Peyer's patch (tissue), 4 donors: ENCODE data around the gene HNF1A. TPM values are rescaled to one million over a fixed set of nuclear protein-coding genes. Genes with fewer than 3 reads are reported as not detected.

Experiments
- DNase-seq, 3 donors: peaks; one replicate each; pipeline ENCODE4 v3.0.0-alpha.2; 2017 to 2019
- H3K27ac ChIP-seq, 4 donors: fragments of 200-600 bp; sonication (generic); one replicate each; pipeline ENCODE4 v1.5.1; 2016 to 2019
- H3K27me3 ChIP-seq, 2 donors: fragments of 200-600 bp; sonication (generic); one replicate each; pipeline ENCODE4 v1.5.1; 2019
- H3K36me3 ChIP-seq, 3 donors: fragments of 200-600 bp; sonication (generic); one replicate each; pipeline ENCODE4 v1.5.1; 2016 to 2019
- H3K4me1 ChIP-seq, 4 donors: fragments of 200-600 bp; sonication (generic); one replicate each; pipeline ENCODE4 v1.5.1; 2016 to 2019
- H3K4me3 ChIP-seq, 4 donors: fragments of 200-600 bp; sonication (generic); 1 replicate in 3 of 4; 2 replicates in 1 of 4; pipeline ENCODE4 v1.5.1; 2016 to 2019; ENCODE audit warnings: mild to moderate bottlenecking in 1 of 4
- H3K9me3 ChIP-seq, 4 donors: fragments of 200-600 bp; sonication (generic); one replicate each; pipeline ENCODE4 v1.5.1; 2016 to 2019; ENCODE audit warnings: mild to moderate bottlenecking in 1 of 4
- POLR2A ChIP-seq, 2 donors: fragments of 450-650 bp; IDR thresholded peaks; one replicate each; pipeline ENCODE4 v1.5.1; 2017; ENCODE audit warnings: antibody characterized with exemption in 2 of 2, mild to moderate bottlenecking in 2 of 2, moderate library complexity in 2 of 2
- total RNA-seq, 4 donors: library from RNA; depleted of rRNA; stranded (reverse); fragments of >200 nt; gene quantifications; one replicate each; pipeline ENCODE4 v1.1.0, GENCODE V29; 2016
- TF ChIP-seq, protein P1 (sequence below), 6 experiments: fragments of 450-650 bp in 4 of 6; fragments of 200-600 bp in 2 of 6; sonication (generic) in 1 of 6; IDR thresholded peaks; one replicate each; pipeline ENCODE4 v1.5.1; 2017 to 2019; ENCODE audit warnings: antibody characterized with exemption in 6 of 6, mild to moderate bottlenecking in 3 of 6, moderate library complexity in 1 of 6

HNF1A gene
- total RNA-seq, 4 donors from 2014 or later = 15.7 to 93.6 (median 57.0) TPM

DNA sequence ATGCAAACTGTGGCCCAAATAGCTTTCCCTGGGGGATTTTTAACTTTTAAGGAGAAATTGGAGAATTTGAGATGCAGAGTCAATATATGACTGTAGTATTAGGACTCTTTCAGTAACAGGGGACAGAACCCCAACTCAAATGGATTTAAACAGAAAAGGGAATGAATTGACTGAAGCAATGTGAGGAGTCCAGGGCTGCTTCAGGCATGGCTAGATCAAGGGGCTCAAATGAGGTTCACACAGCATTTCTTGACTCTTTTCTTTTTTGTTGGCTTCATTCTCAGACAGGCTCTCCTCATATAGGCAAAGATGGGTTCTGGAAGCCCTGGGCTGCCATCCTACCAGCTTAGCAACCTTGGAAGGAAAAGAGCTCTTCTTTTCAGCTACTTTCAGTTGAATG, 13.6 kb downstream of the HNF1A start:
- Histone ChIP-seq H3K9me3 (no peaks in the 10 kb centered on the region), H3K4me3 (no peak overlapping the region), H3K27me3 (no peaks in the 10 kb centered on the region), H3K27ac (no peak overlapping the region), H3K36me3 (peaks cover 0 to 49% (median 0%) of the 10 kb centered on the region in 3 donors), H3K4me1 (no peaks in the 10 kb centered on the region)
- DNase-seq = no peak
- TF ChIP-seq, protein P1, sequence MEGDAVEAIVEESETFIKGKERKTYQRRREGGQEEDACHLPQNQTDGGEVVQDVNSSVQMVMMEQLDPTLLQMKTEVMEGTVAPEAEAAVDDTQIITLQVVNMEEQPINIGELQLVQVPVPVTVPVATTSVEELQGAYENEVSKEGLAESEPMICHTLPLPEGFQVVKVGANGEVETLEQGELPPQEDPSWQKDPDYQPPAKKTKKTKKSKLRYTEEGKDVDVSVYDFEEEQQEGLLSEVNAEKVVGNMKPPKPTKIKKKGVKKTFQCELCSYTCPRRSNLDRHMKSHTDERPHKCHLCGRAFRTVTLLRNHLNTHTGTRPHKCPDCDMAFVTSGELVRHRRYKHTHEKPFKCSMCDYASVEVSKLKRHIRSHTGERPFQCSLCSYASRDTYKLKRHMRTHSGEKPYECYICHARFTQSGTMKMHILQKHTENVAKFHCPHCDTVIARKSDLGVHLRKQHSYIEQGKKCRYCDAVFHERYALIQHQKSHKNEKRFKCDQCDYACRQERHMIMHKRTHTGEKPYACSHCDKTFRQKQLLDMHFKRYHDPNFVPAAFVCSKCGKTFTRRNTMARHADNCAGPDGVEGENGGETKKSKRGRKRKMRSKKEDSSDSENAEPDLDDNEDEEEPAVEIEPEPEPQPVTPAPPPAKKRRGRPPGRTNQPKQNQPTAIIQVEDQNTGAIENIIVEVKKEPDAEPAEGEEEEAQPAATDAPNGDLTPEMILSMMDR (IDR thresholded peaks at IDR 0.05) = no peak
- no peak for TF ChIP-seq POLR2A (IDR thresholded peaks at IDR 0.05)

DNA sequence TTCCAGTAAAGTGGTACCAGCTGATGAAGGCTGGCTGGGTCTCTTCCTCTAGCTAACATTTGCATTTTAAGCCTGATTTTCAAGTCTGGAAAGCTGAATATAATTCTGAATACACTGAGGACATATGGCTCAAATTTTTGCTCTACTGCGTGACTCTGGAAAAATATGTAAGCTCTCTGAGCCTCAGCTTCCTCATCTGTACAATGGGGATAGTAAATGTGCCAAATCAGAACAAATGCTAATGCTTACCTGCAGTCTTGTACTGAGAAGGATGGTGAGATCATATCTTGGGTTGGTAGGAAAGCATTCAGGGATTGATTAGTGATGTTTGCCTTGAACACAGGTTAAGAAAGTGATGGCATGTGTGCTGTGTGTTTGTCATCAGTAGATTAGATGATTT, 14.6 kb downstream of the HNF1A start:
- no peaks in the 10 kb centered on the region for H3K9me3 ChIP-seq
- no peak overlapping the region for H3K4me3 ChIP-seq
- H3K27me3 ChIP-seq = no peaks in the 10 kb centered on the region
- H3K4me1 ChIP-seq = no peaks in the 10 kb centered on the region
- H3K36me3 ChIP-seq = peaks cover 0 to 49% (median 0%) of the 10 kb centered on the region in 3 donors
- no peak overlapping the region for H3K27ac ChIP-seq
- DNase-seq = no peak
- TF ChIP-seq, protein P1 (IDR thresholded peaks at IDR 0.05) = no peak
- TF ChIP-seq POLR2A (IDR thresholded peaks at IDR 0.05) = no peak

DNA sequence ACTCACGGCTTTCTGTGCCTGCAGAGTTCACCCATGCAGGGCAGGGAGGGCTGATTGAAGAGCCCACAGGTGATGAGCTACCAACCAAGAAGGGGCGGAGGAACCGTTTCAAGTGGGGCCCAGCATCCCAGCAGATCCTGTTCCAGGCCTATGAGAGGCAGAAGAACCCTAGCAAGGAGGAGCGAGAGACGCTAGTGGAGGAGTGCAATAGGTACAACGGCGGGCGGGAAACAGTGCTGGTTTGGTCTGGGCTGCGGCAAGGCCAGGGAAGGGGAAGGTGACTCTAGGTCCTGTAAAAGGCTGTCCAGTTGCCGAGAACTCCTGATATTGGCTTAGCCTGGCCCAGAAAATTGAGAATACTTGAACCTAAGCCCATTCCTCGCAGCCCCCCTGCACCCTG, 15.2 kb downstream of the HNF1A start:
- TF ChIP-seq, protein P1 (IDR thresholded peaks at IDR 0.05) = no peak
- H3K4me1 ChIP-seq = no peaks in the 10 kb centered on the region
- no peaks in the 10 kb centered on the region for H3K9me3 ChIP-seq
- no peak for DNase-seq
- H3K27me3 ChIP-seq = no peaks in the 10 kb centered on the region
- no peak overlapping the region for H3K27ac ChIP-seq
- H3K4me3 ChIP-seq = no peak overlapping the region
- H3K36me3 ChIP-seq = peaks cover 0 to 48% (median 0%) of the 10 kb centered on the region in 3 donors

DNA sequence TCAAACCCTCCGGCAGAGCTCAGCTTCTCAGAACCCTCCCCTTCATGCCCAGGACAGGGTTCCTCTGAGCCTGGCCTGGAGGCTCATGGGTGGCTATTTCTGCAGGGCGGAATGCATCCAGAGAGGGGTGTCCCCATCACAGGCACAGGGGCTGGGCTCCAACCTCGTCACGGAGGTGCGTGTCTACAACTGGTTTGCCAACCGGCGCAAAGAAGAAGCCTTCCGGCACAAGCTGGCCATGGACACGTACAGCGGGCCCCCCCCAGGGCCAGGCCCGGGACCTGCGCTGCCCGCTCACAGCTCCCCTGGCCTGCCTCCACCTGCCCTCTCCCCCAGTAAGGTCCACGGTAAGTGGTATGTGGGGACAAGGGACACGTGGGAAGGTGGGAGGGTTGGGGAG, 15.7 kb downstream of the HNF1A start:
- no peak overlapping the region for H3K27ac ChIP-seq
- H3K4me3 ChIP-seq = no peak overlapping the region
- TF ChIP-seq, protein P1 (IDR thresholded peaks at IDR 0.05) = no peak
- no peak for TF ChIP-seq POLR2A (IDR thresholded peaks at IDR 0.05)
- no peaks in the 10 kb centered on the region for H3K9me3 ChIP-seq
- DNase-seq = no peak
- H3K36me3 ChIP-seq = peaks cover 0 to 42% (median 0%) of the 10 kb centered on the region in 3 donors
- H3K4me1 ChIP-seq = no peaks in the 10 kb centered on the region
- no peaks in the 10 kb centered on the region for H3K27me3 ChIP-seq

DNA sequence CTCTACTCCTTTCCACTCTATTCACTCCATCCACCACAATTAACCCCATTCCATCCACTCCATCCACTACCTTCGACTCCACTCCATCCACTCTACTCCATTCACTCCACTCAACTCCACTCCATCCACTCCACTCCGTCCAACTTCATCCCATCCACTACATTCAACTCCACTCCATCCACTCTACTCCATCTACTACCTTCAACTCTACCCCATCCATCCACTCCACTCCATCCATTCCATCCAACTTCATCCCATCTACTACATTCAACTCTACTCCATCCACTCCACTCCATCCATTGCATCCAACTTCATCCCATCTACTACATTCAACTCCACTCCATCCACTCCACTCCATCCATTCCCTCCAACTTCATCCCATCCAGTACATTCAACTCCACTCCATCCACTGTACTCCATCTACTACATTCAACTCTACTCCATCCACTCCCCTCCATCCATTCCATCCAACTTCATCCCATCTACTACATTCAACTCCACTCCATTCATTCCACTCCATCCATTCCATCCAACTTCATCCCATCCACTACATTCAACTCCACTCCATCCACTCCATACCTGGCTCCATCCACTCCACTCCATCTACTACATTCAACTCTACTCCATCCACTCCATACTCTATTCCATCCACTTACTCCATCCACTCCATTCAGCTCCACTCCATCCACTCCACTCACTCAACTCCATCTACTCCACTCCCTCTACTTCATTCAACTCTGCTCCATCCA, 16.4 kb downstream of the HNF1A start:
- no peaks in the 10 kb centered on the region for H3K27me3 ChIP-seq
- DNase-seq = no peak
- no peaks in the 10 kb centered on the region for H3K9me3 ChIP-seq
- H3K27ac ChIP-seq = no peak overlapping the region
- no peak for TF ChIP-seq POLR2A (IDR thresholded peaks at IDR 0.05)
- TF ChIP-seq, protein P1 (IDR thresholded peaks at IDR 0.05) = no peak
- peaks cover 0 to 45% (median 0%) of the 10 kb centered on the region in 3 donors for H3K36me3 ChIP-seq
- H3K4me3 ChIP-seq = no peak overlapping the region
- no peaks in the 10 kb centered on the region for H3K4me1 ChIP-seq
